ENCODE measurements around the gene MKI67.
"Not testable (repeated sequence)": the region's sequence is repeated elsewhere in the genome, so short reads cannot be mapped to it uniquely, and the experiment has no call there.

MKI67 gene

GRCh38 chr10:128096486-128097199 lies 29.6 kb downstream of the MKI67 start:
- Histone ChIP-seq H3K27me3 (replicated peaks) (no peaks in the 10 kb centered on the region), H3K4me3 (ENCODE audit: low read depth, low read length) (no peak overlapping the region), H3K27ac (no peak overlapping the region), H3K36me3 (replicated peaks) (no peaks in the 10 kb centered on the region)
- DNase-seq = no peak
- TF ChIP-seq, protein P1, sequence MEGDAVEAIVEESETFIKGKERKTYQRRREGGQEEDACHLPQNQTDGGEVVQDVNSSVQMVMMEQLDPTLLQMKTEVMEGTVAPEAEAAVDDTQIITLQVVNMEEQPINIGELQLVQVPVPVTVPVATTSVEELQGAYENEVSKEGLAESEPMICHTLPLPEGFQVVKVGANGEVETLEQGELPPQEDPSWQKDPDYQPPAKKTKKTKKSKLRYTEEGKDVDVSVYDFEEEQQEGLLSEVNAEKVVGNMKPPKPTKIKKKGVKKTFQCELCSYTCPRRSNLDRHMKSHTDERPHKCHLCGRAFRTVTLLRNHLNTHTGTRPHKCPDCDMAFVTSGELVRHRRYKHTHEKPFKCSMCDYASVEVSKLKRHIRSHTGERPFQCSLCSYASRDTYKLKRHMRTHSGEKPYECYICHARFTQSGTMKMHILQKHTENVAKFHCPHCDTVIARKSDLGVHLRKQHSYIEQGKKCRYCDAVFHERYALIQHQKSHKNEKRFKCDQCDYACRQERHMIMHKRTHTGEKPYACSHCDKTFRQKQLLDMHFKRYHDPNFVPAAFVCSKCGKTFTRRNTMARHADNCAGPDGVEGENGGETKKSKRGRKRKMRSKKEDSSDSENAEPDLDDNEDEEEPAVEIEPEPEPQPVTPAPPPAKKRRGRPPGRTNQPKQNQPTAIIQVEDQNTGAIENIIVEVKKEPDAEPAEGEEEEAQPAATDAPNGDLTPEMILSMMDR (IDR thresholded peaks at IDR 0.05; ENCODE audit: low read depth, low read length, missing control alignments) = no peak
- in situ Hi-C loops (cut with HindIII; ENCODE audit: low pct_ligation_motif_present, low sequenced_read_pairs) = no loop called here

DNA sequence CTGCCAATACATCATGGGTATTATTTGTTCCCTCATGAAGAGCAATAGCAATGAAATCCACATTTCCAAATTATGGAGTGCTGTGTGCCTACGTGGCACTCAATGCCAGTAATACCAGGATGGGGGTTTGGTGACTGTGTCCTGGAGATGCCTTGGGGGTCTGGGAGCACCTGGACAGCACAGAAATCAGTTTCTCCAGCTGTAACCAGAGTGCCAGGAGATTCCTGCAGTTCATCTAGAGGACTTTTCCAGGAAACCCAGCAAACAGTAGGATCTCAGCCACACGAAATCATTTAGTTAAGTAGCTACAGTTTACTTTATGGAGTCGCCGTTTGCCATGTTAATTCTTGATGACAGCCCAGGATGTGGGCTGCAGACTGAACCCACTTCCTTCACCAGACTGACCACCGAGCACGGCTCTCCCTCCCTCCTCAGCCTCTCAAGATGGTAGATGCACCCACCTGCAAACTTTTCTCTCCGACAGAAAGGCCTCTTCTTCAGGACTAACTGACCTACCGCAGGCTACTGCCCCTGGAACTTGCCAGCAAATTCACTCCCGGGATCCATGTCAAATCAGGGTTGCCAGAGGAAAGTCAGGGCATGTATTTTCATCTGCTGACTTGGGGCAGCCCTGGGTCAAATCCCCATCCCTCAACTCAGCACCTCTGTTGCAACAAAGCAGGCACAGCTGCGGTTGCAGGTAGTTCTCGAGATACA lies 30.3 kb downstream of the MKI67 start:
- in situ Hi-C loops (cut with HindIII; ENCODE audit: low pct_ligation_motif_present, low sequenced_read_pairs) = no loop called here
- H3K27ac ChIP-seq = no peak overlapping the region
- no peak overlapping the region for H3K4me3 ChIP-seq (ENCODE audit: low read depth, low read length)
- no peaks in the 10 kb centered on the region for H3K27me3 ChIP-seq (replicated peaks)
- TF ChIP-seq, protein P1 (IDR thresholded peaks at IDR 0.05; ENCODE audit: low read depth, low read length, missing control alignments) = no peak
- DNase-seq = no peak
- H3K36me3 ChIP-seq (replicated peaks) = no peaks in the 10 kb centered on the region

DNA sequence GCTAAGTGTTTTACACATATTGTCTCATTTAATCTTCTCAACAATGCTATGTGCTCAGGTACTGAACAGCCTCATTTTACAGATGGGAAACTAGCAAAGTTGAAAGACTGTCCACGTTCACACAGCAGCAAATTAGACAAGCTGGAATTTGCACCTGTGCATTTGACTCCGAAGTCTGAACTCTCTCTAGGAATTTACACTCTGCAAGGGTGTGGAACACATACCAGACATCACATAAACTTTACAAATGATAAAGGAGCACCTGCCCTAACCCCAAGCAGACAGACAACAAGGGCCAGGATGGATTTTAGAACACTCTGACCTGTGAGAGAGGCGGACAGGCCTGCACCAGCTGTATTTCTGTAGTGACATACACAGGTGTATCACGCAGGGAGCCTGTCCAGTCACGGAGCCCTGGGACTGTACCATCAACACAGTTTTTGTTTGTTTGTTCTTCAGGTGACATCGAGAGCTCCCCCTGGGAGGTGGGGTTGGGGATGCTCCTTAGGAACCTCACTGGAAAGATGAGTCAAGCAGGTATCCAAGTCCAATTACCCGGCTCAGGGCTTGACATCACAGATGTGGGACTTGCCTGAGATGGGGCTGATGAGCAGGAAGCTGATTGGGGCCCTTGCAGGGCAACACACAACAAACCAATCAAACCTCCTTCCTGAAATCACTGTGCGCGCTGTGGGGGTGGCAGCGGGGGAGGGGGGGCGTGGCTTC lies 31.0 kb downstream of the MKI67 start:
- Histone ChIP-seq H3K36me3 (replicated peaks) (no peaks in the 10 kb centered on the region), H3K27me3 (replicated peaks) (no peaks in the 10 kb centered on the region), H3K4me3 (ENCODE audit: low read depth, low read length) (no peak overlapping the region), H3K27ac (no peak overlapping the region)
- TF ChIP-seq, protein P1 (IDR thresholded peaks at IDR 0.05; ENCODE audit: low read depth, low read length, missing control alignments) = no peak
- in situ Hi-C loops (cut with HindIII; ENCODE audit: low pct_ligation_motif_present, low sequenced_read_pairs) = no loop called here
- DNase-seq = no peak

GRCh38 chr10:128094596-128094995 lies 31.6 kb downstream of the MKI67 start:
- H3K4me3 ChIP-seq (ENCODE audit: low read depth, low read length); H3K36me3 ChIP-seq (replicated peaks); H3K27ac ChIP-seq; DNase-seq; in situ Hi-C loops (cut with HindIII; ENCODE audit: low pct_ligation_motif_present, low sequenced_read_pairs); H3K27me3 ChIP-seq (replicated peaks): not testable (repeated sequence)

- peak; percentile 25 for DNase-seq
- no peak overlapping the region for H3K27ac ChIP-seq
- no peaks in the 10 kb centered on the region for H3K27me3 ChIP-seq (replicated peaks)
- no peak overlapping the region for H3K4me3 ChIP-seq (ENCODE audit: low read depth, low read length)
- H3K36me3 ChIP-seq (replicated peaks) = no peaks in the 10 kb centered on the region
- in situ Hi-C loops (cut with HindIII; ENCODE audit: low pct_ligation_motif_present, low sequenced_read_pairs) = no loop called here
- TF ChIP-seq, protein P1 (IDR thresholded peaks at IDR 0.05; ENCODE audit: low read depth, low read length, missing control alignments) = no peak
These were observed 33.8 kb downstream of the MKI67 start for GRCh38 chr10:128092454-128092853.

DNA sequence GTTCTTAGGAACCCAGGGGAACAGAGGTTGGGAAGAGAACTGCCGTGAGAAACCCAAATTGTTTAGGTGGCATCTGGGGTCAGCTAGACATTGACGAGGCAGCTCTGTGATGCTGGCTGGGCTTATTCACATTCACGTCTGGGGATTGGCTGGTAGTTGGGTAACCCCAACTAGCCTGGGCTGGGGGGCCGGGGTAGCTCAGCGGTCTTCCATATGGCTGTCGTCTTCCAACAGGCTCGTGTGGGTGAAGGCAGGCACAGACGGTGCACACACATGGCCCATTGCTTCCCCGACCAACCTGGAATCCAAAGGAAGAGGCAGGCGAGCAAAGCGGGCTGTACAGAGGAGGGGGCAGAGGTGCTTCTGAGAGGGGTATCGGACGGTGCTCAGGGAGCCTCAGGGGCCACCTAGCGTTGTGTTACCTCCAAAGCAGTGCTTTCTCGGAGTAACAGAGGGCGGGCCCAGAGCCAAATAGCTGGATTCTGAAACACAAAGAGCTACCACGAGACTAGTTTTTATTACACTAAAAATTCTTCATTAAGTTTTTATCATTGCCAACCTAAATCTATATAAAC lies 34.5 kb downstream of the MKI67 start:
- H3K27me3 ChIP-seq (replicated peaks) = no peaks in the 10 kb centered on the region
- TF ChIP-seq, protein P1 (IDR thresholded peaks at IDR 0.05; ENCODE audit: low read depth, low read length, missing control alignments) = peak; percentile 7
- no peaks in the 10 kb centered on the region for H3K36me3 ChIP-seq (replicated peaks)
- H3K27ac ChIP-seq = no peak overlapping the region
- no peak for DNase-seq
- no peak overlapping the region for H3K4me3 ChIP-seq (ENCODE audit: low read depth, low read length)
- in situ Hi-C loops (cut with HindIII; ENCODE audit: low pct_ligation_motif_present, low sequenced_read_pairs) = no loop called here
